NCI-H187 treated with DMSO at 0.1 percent for 48 hours (cell line): ENCODE results near the gene NDUFC2.
"Not testable (repeated sequence)": the region's sequence is repeated elsewhere in the genome, so short reads cannot be mapped to it uniquely, and the experiment has no call there.

Experiments used
- DNase-seq: peaks from one replicate; lab custom pipeline; 2025; lab: John Stamatoyannopoulos, UW

Gene NDUFC2

GRCh38 chr11:78054971-78055370 lies 24.7 kb downstream of the NDUFC2 start:
- no peak for DNase-seq

GRCh38 chr11:78050964-78051831 lies 28.5 kb downstream of the NDUFC2 start:
- no peak for DNase-seq

- DNase-seq: no peak
These were observed 30.3 kb downstream of the NDUFC2 start for GRCh38 chr11:78049348-78049747.

GRCh38 chr11:78048561-78048960 lies 31.1 kb downstream of the NDUFC2 start:
- DNase-seq: no peak

GRCh38 chr11:78046486-78046854 lies 33.2 kb downstream of the NDUFC2 start:
- DNase-seq: no peak

GRCh38 chr11:78045851-78046485 lies 33.7 kb downstream of the NDUFC2 start:
- DNase-seq: peak; percentile 42

- no peak for DNase-seq
These were observed 35.0 kb downstream of the NDUFC2 start for GRCh38 chr11:78044706-78045105.

GRCh38 chr11:78041843-78042440 lies 37.7 kb downstream of the NDUFC2 start:
- DNase-seq: no peak

GRCh38 chr11:78041380-78041719 lies 38.3 kb downstream of the NDUFC2 start:
- not testable (repeated sequence) for DNase-seq

GRCh38 chr11:78040691-78041379 lies 38.8 kb downstream of the NDUFC2 start:
- DNase-seq: no peak

GRCh38 chr11:78039919-78040671 lies 39.6 kb downstream of the NDUFC2 start:
- no peak for DNase-seq

GRCh38 chr11:78039391-78039918 lies 40.2 kb downstream of the NDUFC2 start:
- DNase-seq: no peak

GRCh38 chr11:78038697-78039313 lies 40.9 kb downstream of the NDUFC2 start:
- no peak for DNase-seq

- DNase-seq: no peak
These were observed 41.6 kb downstream of the NDUFC2 start for GRCh38 chr11:78037825-78038620.

- no peak for DNase-seq
These were observed 42.6 kb downstream of the NDUFC2 start for GRCh38 chr11:78037056-78037455.

GRCh38 chr11:78036313-78036712 lies 43.3 kb downstream of the NDUFC2 start:
- DNase-seq: no peak

- DNase-seq: no peak
These were observed 45.0 kb downstream of the NDUFC2 start for GRCh38 chr11:78034623-78035022.

- no peak for DNase-seq
These were observed 46.6 kb downstream of the NDUFC2 start for GRCh38 chr11:78033040-78033439.

GRCh38 chr11:78032090-78032489 lies 47.6 kb downstream of the NDUFC2 start:
- no peak for DNase-seq

GRCh38 chr11:78031629-78032028 lies 48.0 kb downstream of the NDUFC2 start:
- DNase-seq: no peak
